LoVo (cell line): Measurements from ENCODE around the gene GALNT4.

Experiments used
- DNase-seq: peaks from one replicate; pipeline ENCODE4 v3.0.0-alpha.2; 2016; ENCODE audit warnings: low spot score

The GALNT4 gene

DNA sequence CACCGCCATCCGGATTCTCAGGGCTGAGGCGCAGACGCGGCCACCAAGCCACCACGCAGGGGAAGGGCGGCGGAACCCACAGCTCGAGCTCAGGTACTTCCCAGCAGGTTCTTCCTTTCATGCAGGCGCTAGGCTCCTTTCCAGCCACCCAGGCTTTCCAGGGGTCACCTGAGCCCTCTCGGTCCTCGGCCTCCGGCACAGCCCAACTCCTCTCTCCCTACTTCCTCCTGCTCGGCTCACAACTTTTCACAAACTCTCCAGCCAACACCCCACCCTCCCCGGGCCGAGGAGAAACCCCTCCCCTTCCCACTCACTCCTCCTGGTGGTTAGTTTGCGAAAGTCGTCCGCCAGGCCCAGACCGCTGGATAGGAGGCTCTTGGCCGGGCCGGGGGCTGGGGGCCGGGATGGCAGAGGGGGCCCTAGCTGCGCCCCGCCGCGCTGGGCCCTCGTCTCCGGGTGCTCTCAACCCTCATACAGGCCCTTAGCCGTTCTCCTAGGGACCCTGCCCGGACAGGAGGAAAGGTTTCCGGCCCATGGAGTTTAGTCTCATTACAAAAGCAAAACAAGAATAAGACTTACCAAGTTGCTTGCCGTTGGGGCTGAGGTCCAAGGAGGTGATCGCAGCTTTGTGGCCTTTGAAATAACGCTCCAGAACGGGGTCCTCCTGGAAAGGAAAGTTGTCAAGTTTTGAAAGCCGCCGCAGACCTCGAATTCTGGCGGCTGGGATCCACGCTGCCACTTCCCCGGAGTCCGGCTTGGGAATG is at the start of gene GALNT4:
Gene GALNT4, minus strand, starts transcription at position 256 of the 764 bp plus-strand sequence. Its CDS starts 247 bp downstream, at position 9.
- DNase-seq: peak; percentile 90

DNA sequence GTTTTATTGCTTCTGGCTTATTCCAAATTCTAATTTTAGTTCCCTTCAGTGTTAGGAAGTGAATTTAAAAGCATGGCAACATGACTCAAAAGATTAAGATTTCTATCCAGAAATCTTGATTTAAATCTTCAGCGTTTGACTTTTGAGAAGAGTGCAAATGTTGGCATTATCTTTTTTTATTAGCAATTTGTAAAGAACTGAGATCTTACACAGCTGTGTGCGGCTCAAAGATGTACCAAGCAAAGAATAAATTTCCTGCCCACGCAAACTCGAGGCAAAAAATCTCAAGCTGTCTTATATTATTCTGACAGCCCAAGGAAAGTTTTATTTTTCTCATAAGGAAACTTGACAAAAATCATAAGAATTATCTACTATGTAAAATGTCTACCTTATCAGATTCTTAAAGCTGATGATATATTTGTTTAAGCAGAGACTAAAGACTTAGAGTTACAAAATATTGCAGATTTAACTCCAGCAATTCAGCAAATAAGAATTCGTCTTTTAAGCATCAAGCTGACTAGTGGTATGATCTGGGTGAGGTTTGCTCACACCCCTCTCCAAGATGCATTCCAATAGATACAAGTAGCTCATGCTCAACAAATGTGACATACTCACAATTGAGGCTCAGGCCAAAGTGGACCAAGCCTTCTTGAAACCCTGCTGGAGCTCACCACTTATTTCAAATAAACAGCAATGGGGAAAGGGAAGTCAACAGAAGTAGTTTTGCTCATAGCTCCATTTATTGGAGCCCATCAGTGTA is 48.6 kb upstream of the GALNT4 start:
- DNase-seq: no peak

DNA sequence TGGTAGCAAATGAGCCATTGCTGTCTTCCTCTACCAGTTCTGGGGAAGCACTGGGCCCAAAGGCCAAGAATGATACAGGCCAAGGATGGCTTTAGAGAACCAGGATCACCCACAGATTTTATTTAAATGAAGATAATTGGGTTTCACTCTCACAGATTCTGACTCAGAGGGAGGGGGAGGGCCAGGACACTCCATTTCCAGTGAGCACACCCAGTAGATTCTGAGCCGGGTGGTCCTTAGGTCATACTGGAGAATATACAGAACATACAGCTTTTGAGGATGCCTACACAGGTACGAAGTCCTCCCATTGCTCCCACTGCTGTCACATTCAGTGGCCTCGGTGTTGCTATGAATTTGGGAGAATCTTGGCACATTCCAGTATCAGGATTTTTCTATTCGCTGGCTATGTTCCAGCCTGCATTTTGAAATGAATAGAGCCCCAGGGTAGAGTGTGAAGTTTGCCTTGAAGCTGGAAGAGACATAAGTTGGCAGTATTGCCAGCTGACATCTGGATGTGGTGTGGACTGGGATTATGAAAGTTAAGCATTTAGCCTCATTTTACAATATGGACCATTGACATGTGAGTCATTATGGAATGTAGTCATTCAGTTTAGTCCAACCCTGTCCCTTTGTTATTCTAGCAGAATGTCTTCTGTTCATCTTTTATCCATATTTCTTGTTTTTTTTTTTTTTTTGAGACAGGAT is 47.0 kb upstream of the GALNT4 start:
- no peak for DNase-seq

DNA sequence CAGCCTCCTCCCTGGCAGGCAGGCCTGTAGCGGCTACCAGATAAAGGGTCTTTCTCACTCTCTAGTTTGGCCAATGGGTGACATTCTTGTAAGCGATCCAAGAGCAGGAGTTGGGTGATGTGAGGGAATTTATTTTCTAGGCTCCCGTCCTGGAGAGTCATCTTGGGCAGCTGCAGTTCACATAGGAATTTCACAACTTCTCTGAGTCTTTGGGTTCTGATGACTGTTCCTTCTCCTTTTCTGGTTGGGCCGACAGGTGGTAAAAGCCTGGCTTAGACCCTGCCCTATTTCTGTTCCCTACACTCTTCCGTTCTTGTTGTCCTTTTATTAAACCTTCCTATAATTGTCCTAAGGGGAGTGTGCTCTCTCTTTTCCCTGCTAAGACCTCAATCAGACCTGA is 43.9 kb upstream of the GALNT4 start:
- no peak for DNase-seq

DNA sequence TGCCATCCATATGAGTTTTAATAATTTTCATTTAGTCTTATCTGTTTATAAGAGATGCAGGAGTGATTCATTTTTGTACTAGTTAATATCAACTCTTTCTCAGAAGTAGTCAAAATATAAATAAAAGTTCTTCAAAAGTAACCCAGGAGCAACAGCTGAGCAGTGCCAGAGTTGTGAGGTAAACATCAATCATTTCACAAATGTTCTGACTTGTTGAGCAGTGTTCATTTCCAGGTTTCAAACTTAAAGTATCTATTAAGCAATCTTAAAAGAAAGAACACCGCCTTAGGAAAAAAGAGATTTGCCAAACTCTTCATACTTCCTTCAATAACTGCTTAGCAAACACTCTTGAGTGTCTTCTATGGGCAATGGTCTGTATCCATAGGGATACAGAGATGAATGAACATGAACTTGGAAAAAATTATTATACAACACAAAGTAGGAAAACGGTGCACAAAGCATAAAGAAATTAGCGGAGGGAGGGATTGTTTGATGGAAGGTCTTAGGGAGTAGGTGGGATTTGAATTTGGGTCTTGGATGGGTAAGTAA is 43.2 kb upstream of the GALNT4 start:
- no peak for DNase-seq

DNA sequence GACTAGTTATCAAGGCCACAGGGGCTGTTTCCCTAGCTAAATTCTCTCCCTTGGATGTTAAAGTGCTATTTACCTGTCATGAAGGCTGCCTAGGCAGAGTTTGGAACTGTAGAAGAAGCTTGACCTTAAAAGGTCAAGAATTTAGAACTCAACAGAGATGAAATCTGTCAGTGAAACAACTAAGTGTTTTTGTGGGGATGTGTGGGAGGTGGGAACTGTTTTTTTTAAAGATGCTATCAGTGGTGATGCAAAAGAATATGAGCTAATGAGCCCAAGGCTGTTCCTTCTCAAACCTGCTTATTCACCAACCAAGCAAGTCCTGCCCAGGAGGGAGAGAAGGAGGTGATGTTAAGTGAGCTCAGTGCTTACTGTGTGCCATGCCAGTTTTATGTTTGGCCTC is 42.0 kb upstream of the GALNT4 start:
- no peak for DNase-seq

DNA sequence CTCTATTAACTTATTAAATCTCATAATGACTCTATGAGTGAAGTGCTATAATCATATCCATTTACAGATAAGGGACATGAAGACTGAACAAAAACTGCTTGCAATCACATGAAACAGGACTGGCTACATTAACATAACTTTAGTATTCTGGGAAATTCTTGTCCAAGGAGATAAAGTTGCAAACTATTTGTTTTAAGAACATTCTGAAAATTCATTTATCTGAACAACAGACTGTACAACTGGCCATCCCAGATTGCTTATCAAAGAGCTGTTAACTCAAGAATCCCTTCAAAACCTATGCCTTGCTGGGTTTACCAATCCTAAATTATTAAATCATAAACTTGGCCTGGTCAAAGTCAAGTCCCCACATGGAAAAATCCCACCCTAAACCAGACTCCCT is 40.4 kb upstream of the GALNT4 start:
- no peak for DNase-seq

DNA sequence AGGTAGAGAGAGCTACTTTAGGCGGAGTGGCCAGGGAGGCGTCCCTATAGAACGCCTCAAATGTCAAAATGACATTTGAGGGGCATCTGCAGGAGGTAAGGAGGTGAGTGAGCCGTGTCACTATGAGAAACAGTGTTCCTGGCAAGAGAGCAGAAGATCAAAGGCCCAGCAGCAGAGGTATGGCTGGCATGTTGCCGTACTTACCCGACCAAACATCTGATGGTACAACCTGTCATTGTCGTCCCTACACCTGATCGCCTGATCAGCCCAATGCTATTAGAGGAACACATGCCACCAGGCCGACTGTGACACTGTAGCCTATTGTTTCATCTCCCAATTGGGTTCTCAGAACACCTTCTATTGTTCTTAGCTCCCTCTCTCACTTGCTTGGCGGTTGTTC is 35.2 kb upstream of the GALNT4 start:
- no peak for DNase-seq

DNA sequence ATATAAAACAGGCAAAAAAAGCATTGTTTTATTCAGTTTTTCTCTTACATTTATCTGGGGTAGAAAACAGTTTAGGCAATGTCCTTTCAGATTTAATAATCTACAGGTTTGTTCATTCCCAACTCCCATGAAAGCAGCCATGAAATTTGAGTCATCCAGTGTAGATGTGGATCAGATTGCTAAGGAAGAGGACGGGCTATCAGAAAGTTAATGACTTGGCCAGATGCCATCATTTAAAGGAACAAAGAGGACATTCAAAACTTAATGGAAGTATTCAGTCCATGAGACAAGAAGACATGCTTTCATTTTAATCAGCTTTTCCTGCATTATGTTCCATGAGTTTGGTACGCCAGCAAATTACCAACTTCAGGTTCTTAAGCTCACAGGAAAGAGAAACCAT is 32.4 kb upstream of the GALNT4 start:
- peak; percentile 63 for DNase-seq

DNA sequence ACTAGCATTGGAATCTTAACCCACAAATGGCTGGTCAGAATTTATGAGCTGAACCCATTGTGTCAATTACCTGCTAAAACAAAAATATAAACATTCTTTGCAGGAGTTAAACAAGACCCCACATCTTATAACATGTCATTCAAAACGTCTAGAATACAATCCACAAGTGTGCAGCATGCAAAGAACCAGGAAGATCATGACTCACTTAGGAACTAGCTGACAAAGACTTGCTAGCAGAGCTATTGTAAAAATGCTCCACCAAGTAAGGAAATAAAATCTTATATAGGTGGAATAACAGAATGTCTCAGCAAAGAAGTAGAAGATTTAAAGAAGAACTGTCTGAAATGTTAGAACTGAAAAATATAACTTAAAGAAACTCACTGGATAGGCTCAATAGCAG is 27.8 kb upstream of the GALNT4 start:
- no peak for DNase-seq

DNA sequence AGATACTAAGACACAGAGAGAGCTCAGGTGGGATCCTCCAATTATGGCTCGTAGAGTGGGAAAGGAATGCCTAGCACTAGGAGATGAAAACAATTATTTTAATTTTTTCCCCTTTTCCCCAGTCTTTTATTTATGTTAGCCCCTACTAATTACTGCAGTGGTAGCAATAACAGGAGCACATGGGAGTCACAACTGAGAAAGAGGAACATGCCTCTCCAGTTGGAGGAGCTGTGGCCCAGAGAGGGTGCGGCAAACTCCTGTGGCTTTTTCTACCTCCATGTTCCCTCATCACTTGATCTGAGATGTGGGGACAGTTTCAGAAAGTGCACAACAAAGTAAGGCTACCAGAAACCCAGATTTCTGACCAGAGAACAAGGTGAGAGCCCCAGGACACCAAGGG is 27.2 kb upstream of the GALNT4 start:
- DNase-seq: no peak

DNA sequence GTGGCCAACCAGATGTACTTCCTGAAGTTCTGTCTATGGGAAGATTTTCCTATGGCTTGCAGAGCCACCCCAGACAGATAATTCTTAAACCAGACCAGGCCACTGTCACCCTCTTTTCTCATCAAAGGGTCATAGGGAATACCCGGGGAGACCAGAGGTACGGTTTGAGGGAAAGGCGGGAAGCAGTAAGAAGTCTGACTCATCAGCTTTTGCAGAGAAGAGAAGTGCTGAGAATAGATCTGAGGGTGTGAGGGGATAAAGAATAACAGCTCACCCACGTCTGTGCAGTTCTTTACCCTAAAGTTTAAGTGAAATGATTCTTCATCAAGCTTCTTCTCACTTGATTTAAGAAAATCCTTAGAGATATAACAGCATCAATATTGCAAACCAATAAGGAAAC is 22.5 kb upstream of the GALNT4 start:
- no peak for DNase-seq

DNA sequence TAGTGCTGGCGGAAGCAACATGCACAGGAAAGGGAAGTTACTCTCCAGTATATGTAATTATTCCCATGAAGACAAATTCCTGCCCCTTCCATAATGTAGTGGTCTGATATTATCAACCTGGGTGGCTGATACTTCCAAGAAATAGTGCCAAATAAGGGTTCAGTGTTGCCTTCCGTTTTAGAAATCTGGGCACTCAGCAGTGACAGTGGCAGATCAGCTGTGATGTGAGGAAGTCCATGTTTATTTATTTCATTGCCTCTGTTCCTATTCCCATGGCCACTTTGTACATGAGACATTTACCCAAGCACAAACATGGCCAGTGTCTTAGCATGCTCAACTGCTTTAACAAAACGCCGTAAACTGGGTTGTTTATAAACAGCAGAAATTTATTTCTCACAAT is 21.6 kb upstream of the GALNT4 start:
- no peak for DNase-seq

DNA sequence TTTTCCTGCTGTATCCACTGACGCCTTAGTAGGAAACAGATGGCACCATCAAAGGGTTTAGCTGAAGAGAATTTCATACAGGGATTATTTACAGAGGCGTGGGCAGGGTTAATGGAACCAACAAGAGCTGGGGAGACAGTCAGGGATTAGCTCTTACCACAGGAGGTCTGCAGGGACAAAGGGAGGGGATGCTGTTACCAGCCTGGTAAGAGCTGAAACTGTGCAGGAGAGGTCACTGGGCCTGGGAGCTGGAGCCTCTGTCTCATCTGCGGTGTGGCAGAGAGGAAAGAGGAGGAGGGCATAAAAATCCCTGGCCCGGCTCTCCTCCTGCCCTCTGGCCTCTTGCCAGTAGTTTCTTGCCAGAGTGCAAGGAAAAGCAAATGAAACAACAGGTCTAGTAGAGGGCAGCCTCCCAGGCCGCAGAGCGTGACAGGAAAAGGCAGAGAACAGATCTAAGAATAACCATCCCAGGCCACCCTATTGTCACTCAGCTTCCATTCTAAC is 20.1 kb upstream of the GALNT4 start:
- peak; percentile 35 for DNase-seq

DNA sequence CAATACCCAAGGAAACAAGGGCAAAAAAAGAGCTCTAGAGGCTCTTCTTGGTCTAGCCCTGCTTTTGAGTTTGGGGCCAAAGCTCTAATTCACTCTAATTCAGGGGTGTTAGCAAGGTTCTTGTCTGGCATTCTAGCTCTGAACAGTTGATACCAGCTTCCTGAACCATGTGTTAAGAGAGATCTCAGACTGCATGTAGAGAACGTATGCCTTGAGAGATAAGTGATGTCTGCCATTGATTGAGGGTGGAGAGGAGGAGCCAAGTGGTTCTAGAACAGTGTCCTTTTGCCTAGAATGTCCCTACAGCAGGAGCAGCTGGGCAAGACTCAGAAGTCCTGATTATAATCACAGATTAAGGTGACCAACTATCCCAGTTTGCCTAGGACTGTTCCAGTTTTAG is 19.4 kb upstream of the GALNT4 start:
- DNase-seq: no peak

DNA sequence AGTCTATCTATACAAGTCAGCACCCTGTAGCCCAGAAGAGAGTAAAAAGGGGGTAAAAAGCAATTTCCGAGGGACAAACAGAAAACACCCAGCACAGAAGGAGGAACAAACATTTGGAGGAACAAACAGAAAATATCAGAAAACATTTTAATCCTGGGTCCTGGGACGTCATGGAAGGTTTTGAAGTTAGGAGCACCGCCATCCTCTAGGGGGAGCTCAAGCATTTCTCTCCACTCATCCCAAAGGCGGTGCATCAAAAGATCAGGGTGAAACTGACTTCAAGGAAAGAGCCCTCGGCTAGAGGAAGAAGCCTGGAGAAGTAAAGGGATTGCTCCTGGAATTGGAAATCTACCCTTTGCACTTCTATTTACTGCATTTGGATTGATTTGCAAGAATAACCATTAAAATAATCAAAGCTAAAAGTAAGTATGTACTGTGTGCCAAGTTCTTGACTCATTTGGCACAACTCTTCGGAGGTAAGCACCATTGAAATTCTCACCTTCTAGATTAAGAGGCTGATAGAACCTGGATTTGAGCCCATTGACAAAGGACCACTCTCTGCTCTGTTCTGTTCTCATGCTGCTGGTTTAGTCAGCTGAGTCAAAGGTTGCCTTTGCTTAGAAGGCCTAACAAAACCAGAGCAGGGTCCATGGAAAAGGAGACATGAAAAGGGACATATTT is 18.5 kb upstream of the GALNT4 start:
- DNase-seq: peak; percentile 82

DNA sequence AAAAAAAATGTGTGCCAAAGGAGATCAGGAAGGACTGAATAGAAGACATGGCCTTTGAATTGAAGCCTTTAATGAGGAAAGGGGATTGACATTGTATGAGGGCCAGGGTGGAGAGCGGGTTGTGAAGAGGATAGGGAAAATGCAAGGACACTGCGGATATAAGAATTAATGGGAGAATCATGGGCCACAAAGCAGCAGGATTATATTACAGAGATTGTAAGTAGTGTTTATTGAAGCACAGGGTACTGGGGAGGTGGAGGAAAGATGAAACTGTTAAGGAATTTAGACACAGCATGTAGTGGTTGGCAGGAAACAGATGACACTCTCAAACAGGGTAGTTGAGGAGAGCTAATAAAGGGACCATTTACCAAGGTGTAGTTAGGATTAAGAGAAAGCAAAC is 17.6 kb upstream of the GALNT4 start:
- no peak for DNase-seq

DNA sequence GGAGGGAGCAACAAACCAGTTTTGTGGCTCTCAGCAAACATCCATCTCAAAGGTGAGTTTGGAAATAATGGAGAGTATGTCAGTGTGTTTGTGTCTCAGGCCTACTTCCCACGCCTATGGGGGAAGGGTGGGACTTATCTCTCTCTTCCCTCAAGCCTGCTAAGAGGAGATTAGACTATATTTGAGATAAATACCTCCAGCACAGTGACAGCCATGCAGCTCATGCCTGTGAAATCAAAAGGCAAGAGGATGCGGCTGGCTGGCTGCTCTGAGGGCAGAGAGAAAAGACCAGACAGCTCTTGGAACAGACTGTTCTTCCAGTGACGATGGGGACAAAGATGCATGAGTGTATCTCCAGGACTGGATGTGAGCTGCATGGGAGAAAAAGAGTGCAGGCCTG is 16.0 kb upstream of the GALNT4 start:
- no peak for DNase-seq

DNA sequence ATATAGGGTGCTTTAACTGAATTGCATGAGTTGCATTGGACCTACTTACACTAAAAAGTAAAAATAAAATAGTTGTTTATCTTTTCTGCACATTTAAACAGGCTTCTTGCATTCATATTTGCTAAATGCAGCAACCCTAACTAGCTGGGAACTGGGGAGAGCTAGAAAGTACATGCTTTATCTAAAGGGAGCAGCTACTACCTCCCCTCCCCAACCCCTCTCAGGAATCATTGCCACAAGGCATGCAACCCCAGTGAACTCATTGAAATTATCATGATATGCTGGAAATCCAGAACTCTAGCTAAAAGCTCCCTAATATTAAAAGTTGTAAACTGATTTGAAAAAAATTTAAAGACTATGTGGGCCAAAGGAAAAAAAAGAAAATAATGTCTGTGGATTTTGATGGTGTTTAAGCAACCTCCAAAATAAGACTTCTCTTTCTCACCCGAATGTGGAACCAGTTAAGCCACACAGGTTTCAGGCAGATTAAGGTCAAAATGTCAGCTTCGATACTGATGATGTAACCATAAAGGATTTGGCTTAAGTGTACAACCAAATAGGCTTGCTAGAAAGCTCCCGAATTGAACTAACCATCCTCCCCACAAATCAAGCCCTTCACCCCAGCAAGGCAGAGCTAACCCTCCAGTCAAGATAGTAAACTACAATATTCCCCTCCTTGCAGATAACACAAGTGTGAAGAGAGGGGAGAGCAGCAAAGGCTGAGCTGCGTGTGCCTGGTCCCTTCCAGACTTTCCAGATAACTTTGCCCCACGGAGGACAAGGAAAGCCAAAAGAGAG is 15.0 kb upstream of the GALNT4 start:
- DNase-seq: no peak

DNA sequence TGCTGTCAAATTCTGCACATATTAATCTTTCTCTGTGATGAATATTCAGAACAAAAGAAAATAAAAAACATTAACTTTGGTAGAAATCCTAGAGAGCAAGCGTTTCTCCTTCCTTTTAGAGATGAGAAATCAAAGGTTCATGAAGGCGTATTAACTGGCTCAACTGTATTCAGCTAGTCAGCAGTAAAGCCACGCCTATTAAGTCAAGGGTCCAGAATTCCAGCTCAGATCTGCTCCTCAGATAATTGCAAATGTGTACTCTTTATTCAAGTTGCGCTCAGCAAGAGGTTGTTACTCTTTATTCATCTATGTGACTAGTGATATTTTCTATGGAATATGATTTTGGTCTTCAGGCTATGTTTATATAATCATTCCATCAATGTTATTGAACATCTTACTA is 14.3 kb upstream of the GALNT4 start:
- DNase-seq: no peak

DNA sequence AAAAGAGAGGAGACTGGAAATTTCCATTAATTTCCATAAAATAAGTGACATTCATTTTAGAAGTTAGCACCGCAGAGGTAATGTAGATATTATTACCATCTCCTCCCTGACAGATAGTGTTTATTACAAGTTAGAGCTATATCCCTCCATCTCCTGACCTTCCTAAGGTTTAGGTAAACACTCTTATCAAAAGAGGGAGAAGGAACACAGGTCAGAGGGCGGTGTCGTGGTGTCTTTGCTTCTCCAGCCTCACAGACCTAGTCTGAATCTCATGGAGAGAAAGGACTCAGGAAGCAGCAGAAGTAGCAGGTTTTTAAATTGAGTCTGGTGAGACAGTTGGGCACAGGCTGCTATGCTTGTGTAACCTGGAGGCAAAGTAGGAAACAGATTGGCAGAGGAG is 12.8 kb upstream of the GALNT4 start:
- DNase-seq: no peak
